Parathyroid adenoma (tissue), 2 donors: Measurements from ENCODE around the gene HOXB8.

ENCODE experiments used
- H2AFZ ChIP-seq: fragments of 300-600 bp; sonication (generic); one replicate; pipeline ENCODE4 v1.7.0; 2017; ENCODE audit warnings: antibody characterized with exemption, mild to moderate bottlenecking
- H3K27ac ChIP-seq: fragments of 300-600 bp; sonication (generic); one replicate; pipeline ENCODE4 v1.7.0; 2017
- H3K27me3 ChIP-seq: fragments of 300-600 bp; sonication (generic); one replicate; pipeline ENCODE4 v1.7.0; 2017; ENCODE audit warnings: low read length; ENCODE audit not compliant: control insufficient read depth, insufficient read depth
- H3K36me3 ChIP-seq: fragments of 300-600 bp; sonication (generic); one replicate; pipeline ENCODE4 v1.7.0; 2017; ENCODE audit warnings: low read length; ENCODE audit not compliant: control insufficient read depth, insufficient read depth
- H3K4me1 ChIP-seq: fragments of 300-600 bp; sonication (generic); one replicate; pipeline ENCODE4 v1.7.0; 2017; ENCODE audit warnings: control low read depth
- H3K4me2 ChIP-seq: fragments of 300-600 bp; sonication (generic); one replicate; pipeline ENCODE4 v1.7.0; 2017; ENCODE audit warnings: low read length
- H3K4me3 ChIP-seq: fragments of 300-600 bp; sonication (generic); one replicate; pipeline ENCODE4 v1.7.0; 2017; ENCODE audit warnings: low read depth, low read length
- H3K79me2 ChIP-seq: fragments of 300-600 bp; sonication (generic); one replicate; pipeline ENCODE4 v1.7.0; 2017; ENCODE audit warnings: control low read depth
- H3K9ac ChIP-seq: fragments of 300-600 bp; sonication (generic); one replicate; pipeline ENCODE4 v1.7.0; 2017; ENCODE audit warnings: mild to moderate bottlenecking
- H3K9me3 ChIP-seq: fragments of 300-600 bp; sonication (generic); one replicate; pipeline ENCODE4 v1.7.0; 2017; ENCODE audit warnings: low read length; ENCODE audit not compliant: control insufficient read depth
- TF ChIP-seq, protein P1 (sequence below): fragments of 300-600 bp; sonication (generic); IDR thresholded peaks from one replicate; pipeline ENCODE4 v1.7.0; 2017; ENCODE audit warnings: antibody characterized with exemption, mild to moderate bottlenecking
- donor health status: primary hyperparathyroidism.

HOXB8 gene

DNA sequence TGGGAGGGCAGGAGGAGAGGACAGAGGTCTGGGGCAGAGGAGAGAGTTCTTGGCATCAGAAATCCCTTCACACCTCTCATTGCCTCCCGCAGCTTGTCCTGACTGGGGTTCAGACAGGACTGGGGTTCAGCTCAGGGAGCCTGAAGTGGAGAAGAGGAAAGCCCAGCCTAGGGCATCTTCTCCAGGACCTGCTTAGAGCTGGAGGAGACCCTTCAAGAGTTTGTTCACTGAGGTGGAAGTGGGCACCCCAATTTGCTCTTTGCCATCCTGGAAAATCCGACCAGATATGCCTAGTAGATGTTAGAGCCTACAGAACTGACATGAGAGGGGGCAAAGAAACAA is 27.0 kb downstream of the HOXB8 start:
- Histone ChIP-seq H3K4me1 (no peaks in the 10 kb centered on the region), H3K9ac (no peak overlapping the region), H3K27me3 (no peaks in the 10 kb centered on the region), H3K27ac (no peak overlapping the region), H2AFZ (no peak overlapping the region), H3K79me2 (no peaks in the 10 kb centered on the region), H3K4me2 (peak overlapping the region; percentile 40), H3K36me3 (no peaks in the 10 kb centered on the region), H3K4me3 (no peak overlapping the region), H3K9me3 (no peaks in the 10 kb centered on the region)
- TF ChIP-seq, protein P1, sequence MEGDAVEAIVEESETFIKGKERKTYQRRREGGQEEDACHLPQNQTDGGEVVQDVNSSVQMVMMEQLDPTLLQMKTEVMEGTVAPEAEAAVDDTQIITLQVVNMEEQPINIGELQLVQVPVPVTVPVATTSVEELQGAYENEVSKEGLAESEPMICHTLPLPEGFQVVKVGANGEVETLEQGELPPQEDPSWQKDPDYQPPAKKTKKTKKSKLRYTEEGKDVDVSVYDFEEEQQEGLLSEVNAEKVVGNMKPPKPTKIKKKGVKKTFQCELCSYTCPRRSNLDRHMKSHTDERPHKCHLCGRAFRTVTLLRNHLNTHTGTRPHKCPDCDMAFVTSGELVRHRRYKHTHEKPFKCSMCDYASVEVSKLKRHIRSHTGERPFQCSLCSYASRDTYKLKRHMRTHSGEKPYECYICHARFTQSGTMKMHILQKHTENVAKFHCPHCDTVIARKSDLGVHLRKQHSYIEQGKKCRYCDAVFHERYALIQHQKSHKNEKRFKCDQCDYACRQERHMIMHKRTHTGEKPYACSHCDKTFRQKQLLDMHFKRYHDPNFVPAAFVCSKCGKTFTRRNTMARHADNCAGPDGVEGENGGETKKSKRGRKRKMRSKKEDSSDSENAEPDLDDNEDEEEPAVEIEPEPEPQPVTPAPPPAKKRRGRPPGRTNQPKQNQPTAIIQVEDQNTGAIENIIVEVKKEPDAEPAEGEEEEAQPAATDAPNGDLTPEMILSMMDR, result no peak

DNA sequence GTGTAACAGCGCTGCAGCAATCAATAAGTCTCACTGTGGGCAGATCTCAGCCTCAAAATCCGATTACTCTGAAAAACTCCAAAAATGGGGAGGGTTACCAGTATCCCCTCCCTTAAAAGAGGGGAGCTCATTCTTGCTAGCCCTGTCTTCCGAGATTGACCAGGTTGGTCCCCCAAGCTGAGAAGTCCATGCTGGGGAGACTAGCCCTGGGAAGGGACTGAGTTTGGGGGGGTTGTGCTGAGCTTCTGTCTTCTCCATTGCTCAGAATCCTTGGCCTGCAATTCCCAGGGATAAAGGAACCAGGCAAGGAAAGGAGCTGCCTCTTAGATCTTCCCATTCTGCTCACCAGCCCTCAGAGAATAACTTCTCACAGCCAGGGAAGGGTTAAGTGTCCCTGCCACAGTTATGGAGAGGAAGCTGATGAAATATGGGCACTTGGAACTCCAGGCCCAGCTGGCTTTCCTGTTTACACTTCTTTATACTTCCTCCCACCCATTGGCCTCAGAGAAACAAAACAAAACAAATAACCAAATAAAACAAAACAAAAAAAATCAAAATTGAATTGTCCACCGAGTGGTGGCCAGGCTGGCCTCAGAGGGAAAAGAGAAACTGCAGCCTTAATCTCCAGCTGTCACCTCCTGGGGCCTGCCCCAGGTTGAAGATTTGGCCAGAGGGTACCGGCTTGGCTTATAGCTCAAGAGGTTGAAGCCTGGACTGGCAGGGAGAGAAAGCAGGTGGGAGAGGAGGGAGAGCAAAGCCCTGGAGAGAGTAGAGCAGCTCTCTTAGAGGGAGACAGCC is 27.6 kb downstream of the HOXB8 start:
- Histone ChIP-seq H3K27ac (no peak overlapping the region), H2AFZ (no peak overlapping the region), H3K4me3 (no peak overlapping the region), H3K4me1 (no peaks in the 10 kb centered on the region), H3K79me2 (no peaks in the 10 kb centered on the region), H3K9ac (no peak overlapping the region), H3K36me3 (no peaks in the 10 kb centered on the region), H3K27me3 (no peaks in the 10 kb centered on the region), H3K9me3 (no peaks in the 10 kb centered on the region), H3K4me2 (peak overlapping the region; percentile 40)
- TF ChIP-seq, protein P1, result no peak

DNA sequence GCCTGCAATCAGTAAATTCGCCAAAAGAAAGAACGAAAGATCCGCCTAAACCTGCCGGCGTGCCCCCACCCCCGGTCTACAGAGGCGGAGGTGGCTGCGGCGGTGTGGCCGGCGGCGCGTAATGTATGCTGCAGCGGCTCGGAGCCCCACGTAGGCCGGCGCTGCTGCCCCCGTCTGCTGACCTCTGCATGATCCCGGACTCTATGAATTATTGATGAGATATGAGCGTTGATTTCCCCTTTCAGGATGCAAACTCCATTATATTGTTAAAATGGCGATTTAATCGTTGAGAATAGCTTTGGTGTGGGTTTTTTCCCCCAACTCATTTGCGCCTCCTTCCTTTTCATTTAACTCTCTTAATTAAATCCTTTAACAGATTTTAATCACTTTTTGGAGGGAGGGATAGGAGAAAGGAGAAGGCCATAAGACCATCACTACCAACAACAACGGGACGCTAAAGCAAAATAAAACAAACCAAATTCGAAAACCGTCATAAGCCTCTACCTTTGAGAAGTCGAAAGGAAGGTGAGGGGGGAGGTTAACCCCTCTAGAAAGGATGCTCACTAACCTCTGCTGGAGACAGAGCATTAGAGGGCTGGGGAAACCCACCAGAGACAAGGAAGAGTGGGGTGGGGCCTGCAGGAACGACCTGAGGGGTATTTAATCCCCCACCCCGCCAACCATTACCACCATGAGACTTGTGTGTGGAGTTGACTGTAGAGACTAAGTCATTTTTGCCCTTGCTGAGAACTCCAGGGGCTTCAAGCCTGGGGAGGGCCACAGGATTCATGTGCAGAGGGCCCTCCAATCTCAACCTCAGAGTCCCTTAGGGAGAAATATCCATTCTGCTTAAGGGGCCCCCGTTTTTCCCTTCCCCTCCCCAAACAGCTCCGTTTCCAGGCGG is 28.5 kb downstream of the HOXB8 start:
- H3K27ac ChIP-seq, result no peak overlapping the region
- peak overlapping the region; percentile 94 for H3K4me3 ChIP-seq
- TF ChIP-seq, protein P1, result no peak
- no peak overlapping the region for H3K9ac ChIP-seq
- no peaks in the 10 kb centered on the region for H3K27me3 ChIP-seq
- H2AFZ ChIP-seq, result no peak overlapping the region
- no peaks in the 10 kb centered on the region for H3K9me3 ChIP-seq
- no peaks in the 10 kb centered on the region for H3K4me1 ChIP-seq
- peak overlapping the region; percentile 98 for H3K4me2 ChIP-seq
- H3K36me3 ChIP-seq, result no peaks in the 10 kb centered on the region
- no peaks in the 10 kb centered on the region for H3K79me2 ChIP-seq

DNA sequence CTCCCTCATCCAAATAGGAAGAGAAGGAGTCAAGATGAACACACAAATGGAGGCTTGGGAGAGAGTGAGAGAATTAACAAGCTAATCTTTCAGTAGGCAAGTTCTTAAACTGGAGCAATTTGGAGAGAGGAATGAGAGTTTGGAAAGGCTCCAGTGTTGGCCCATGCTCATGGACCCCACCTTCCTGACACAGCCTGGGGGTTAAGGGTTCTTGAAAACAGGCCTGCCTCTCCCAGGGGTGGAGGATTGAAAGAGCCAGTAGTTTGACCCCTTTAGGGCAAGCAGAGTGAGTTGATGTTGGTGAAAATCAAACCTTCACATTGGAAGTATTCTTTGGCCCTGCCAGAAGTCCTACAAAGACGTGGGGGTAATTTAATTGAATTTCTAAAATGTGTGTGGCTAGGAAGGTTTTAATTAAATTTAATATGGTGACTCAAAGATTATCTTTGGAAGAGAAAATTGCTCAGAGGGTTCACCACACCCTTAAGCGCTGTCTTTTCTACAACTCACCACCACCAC is 30.8 kb downstream of the HOXB8 start:
- H3K27me3 ChIP-seq, result no peaks in the 10 kb centered on the region
- no peak overlapping the region for H3K27ac ChIP-seq

More for the DNA sequence above, 30.8 kb downstream of the HOXB8 start:
- Histone ChIP-seq H2AFZ (no peak overlapping the region), H3K79me2 (no peaks in the 10 kb centered on the region), H3K9me3 (no peaks in the 10 kb centered on the region), H3K9ac (no peak overlapping the region), H3K4me1 (no peaks in the 10 kb centered on the region), H3K36me3 (no peaks in the 10 kb centered on the region), H3K4me2 (no peak overlapping the region), H3K4me3 (no peak overlapping the region)
- TF ChIP-seq, protein P1, result no peak
